ENCODE results near the gene KLHL14.

Gene KLHL14

DNA sequence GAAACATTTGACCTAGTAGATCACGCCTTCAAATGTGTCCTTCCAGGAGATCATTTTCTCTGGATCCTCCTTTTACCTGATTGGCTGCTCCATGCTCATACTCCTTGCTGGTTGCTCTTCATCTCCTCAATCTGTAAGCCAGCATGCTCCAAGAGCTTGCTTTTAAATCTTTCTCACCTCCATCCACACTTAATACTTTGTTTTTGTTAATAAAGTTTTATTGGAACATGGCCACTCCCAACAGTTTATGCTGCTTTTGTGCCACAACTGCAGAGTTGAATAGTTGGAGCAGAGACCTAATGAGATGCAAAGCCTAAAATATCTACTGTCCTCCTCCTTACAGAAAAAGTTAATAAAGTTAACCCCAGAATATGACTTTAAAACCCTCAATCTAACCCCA, 60.0 kb downstream of the KLHL14 start:
- Mint-ChIP-seq H3K27me3 (no peaks in the 10 kb centered on the region), H3K9me3 (no peaks in the 10 kb centered on the region), H3K4me1 (ENCODE audit: low read depth) (peaks cover 3% of the 10 kb centered on the region), H3K4me3 (no peak overlapping the region), H3K36me3 (ENCODE audit: low read depth) (no peaks in the 10 kb centered on the region), H3K27ac (no peak overlapping the region)

DNA sequence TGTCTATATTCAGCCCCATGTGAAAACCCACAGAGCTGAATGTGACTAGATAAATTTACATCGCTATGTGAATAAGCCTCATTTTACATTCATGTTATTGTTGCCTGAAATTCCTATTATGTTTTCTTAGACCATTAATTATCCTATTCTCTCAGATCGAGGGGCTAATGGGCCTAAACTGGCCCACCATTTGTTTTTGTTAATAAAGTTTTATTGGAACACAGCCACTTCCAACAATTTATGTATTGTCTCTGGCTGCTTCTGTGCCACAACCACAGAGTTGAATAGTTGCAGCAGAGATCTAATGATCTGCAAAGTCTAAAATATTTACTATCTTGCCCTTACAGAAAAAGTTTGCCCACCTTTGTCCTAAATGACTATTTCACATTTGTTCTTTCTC, 61.0 kb downstream of the KLHL14 start:
- Mint-ChIP-seq H3K4me3 (no peak overlapping the region), H3K36me3 (ENCODE audit: low read depth) (no peaks in the 10 kb centered on the region), H3K4me1 (ENCODE audit: low read depth) (peaks cover 3% of the 10 kb centered on the region), H3K27ac (no peak overlapping the region), H3K27me3 (no peaks in the 10 kb centered on the region), H3K9me3 (no peaks in the 10 kb centered on the region)

DNA sequence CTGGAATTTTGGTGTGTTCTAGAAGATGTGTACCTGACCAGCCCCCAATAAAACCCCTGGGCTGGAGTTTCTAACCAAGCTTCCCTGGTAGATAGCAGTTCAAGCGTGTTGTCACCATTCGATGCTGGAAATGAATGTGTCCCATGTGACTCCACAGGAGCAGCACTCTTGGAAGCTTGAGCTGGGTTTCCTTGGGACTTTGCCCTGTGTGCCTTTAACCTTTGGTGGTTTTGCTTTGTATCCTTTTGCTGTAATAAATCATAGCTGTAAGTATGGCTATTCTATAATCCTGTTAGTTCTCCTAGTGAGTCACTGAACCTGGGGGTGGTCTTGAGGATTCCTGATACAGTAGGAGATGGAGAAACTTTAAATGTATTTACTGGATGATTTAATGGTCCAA, 65.2 kb downstream of the KLHL14 start:
- Mint-ChIP-seq H3K4me3 (no peak overlapping the region), H3K9me3 (no peaks in the 10 kb centered on the region), H3K36me3 (ENCODE audit: low read depth) (no peaks in the 10 kb centered on the region), H3K4me1 (ENCODE audit: low read depth) (no peaks in the 10 kb centered on the region), H3K27me3 (no peaks in the 10 kb centered on the region), H3K27ac (no peak overlapping the region)

DNA sequence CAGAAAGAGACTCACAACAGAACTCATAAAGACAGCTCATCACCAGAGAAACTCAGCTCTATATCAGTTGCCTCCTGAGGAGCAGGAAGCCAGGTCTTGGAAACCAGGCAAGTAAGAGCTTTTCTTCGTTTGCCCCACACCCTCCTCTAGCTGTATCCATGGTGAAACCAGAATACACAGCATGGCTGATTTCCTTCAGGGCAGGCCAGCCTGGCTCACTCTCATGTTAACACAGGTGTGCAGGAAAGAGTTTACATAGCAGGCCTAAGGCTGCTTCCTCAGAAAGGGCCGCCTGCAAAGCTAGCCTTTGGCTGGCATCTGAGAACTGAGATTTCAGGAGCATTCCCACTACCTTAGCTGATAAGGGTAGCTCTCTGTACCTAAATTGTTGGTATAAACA, 65.7 kb downstream of the KLHL14 start:
- no peaks in the 10 kb centered on the region for H3K27me3 Mint-ChIP-seq
- no peaks in the 10 kb centered on the region for H3K36me3 Mint-ChIP-seq (ENCODE audit: low read depth)
- no peak overlapping the region for H3K4me3 Mint-ChIP-seq
- no peaks in the 10 kb centered on the region for H3K9me3 Mint-ChIP-seq
- H3K27ac Mint-ChIP-seq: no peak overlapping the region
- no peaks in the 10 kb centered on the region for H3K4me1 Mint-ChIP-seq (ENCODE audit: low read depth)

DNA sequence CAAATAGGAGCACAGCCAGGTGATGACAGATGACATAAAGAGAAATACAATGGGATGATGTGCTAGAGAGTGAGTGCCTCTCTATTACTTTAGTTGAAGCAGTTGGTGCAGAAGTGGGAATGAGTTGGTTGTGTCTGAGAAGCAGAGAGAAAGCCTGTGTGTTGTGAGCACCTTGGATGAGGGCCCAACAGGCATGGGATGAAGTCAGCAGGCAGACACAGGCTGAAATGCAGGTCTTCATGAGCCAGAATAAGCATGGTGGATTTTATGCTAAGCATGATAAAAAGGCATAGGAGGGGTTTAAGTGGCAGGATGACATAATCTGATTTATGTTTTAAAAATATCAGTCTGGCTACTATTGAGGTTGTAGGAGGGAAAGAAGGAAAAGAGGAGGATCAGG, 71.5 kb downstream of the KLHL14 start:
- Mint-ChIP-seq H3K27me3 (no peaks in the 10 kb centered on the region), H3K36me3 (ENCODE audit: low read depth) (no peaks in the 10 kb centered on the region), H3K4me1 (ENCODE audit: low read depth) (no peaks in the 10 kb centered on the region), H3K9me3 (no peaks in the 10 kb centered on the region), H3K4me3 (no peak overlapping the region), H3K27ac (no peak overlapping the region)

DNA sequence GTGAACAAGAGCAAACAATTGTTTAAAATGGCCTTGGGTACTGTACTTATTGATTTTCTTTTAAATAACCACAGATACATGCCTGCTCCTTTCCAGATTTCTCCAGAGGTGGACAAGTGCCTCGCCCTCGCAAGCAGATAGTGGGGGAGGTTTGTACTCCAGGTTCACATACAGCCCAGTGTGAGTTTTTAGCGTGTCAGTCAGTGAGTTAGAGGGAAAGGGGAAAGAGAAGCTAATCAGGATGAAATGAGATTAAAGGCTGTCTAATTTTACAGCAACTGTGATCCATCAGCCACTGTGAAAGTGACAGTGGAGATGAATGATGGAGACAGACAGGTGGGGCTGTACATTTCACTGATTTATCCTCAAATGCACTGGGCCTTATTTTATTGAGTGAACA, 74.7 kb downstream of the KLHL14 start:
- no peak overlapping the region for H3K27ac Mint-ChIP-seq
- no peak overlapping the region for H3K4me3 Mint-ChIP-seq
- H3K36me3 Mint-ChIP-seq (ENCODE audit: low read depth): no peaks in the 10 kb centered on the region
- H3K9me3 Mint-ChIP-seq: no peaks in the 10 kb centered on the region
- no peaks in the 10 kb centered on the region for H3K4me1 Mint-ChIP-seq (ENCODE audit: low read depth)
- no peaks in the 10 kb centered on the region for H3K27me3 Mint-ChIP-seq

DNA sequence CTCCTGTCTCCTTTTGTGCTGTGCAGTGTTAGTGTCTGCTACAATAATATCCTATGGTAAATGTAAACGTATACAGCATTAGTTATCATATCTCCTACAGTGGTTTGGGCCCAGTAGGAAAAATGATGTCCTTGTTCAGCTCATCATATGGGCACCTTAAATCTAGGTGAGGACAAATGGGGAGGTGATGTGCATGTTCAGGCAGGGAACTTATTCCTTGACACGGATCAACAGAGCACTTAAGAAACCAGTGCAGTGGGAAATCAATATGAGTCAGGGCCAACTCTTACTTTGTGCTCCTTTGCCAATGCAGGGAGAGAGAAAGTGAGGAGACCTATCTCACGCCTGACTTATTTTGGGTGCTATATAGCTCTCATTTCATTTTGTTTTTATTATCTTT, 76.4 kb downstream of the KLHL14 start:
- Mint-ChIP-seq H3K27ac (no peak overlapping the region), H3K27me3 (no peaks in the 10 kb centered on the region), H3K4me3 (no peak overlapping the region), H3K36me3 (ENCODE audit: low read depth) (no peaks in the 10 kb centered on the region), H3K4me1 (ENCODE audit: low read depth) (no peaks in the 10 kb centered on the region), H3K9me3 (no peaks in the 10 kb centered on the region)

DNA sequence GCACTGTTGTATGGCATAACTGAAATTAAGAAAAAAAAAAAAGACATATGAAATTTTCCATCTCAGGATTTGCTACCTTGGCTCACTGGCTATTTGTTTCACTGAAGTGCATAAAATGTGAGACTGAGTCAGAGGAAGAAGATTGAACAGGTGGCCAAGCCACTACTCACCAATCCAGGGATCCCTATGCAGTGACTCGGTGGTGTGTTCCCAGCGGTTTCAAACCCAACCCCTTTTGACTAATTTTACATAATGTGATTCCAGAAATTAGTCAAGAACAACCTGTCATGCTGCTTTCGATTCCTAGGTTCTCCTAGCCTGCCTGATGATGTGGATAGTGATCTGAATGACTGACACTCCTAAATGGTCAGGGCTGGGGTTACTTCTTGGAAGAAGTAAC, 77.3 kb downstream of the KLHL14 start:
- no peaks in the 10 kb centered on the region for H3K9me3 Mint-ChIP-seq
- H3K36me3 Mint-ChIP-seq (ENCODE audit: low read depth): no peaks in the 10 kb centered on the region
- H3K27me3 Mint-ChIP-seq: no peaks in the 10 kb centered on the region
- H3K27ac Mint-ChIP-seq: no peak overlapping the region
- no peak overlapping the region for H3K4me3 Mint-ChIP-seq
- H3K4me1 Mint-ChIP-seq (ENCODE audit: low read depth): no peaks in the 10 kb centered on the region

DNA sequence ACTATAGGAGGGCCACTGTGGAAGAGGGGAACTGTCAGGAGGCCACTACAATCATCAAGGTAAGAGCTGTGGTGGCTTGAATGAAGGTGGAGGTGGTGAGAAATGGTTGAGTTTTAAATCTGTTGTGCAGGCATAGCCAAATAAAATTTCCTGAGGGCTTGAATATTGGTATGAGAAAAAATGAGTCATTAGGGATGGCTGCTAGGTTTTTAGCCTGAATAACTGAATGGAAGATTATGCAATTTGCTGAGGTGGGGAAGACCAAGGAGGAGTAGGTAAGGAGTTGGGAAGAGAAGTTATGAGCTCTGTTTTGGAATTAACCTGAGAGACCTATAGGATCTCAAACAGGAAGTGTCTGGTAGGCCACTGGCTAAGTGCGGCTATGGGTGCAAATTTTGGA, 84.0 kb downstream of the KLHL14 start:
- no peak overlapping the region for H3K4me3 Mint-ChIP-seq
- H3K27me3 Mint-ChIP-seq: no peaks in the 10 kb centered on the region
- H3K27ac Mint-ChIP-seq: no peak overlapping the region
- H3K4me1 Mint-ChIP-seq (ENCODE audit: low read depth): no peaks in the 10 kb centered on the region
- no peaks in the 10 kb centered on the region for H3K9me3 Mint-ChIP-seq
- H3K36me3 Mint-ChIP-seq (ENCODE audit: low read depth): no peaks in the 10 kb centered on the region

DNA sequence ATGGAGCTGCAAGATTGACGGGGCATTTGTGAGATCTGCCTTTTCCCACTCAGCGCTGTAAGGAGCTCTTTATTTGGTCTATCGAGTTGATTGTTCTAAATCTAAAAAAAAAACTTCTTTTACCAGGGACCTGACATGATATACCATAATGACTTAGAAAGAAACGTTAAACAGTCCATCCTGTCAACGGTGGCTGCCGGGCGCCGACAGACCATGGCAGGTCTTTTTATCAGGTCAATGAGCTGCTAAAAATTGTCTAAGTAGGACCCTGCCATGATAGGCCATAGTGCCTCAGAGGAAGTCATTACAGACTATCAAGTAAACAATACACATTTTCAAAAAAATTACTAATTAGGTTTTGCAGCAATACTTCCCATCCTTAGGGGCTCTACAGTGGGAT, 87.9 kb downstream of the KLHL14 start:
- no peaks in the 10 kb centered on the region for H3K27me3 Mint-ChIP-seq
- no peaks in the 10 kb centered on the region for H3K9me3 Mint-ChIP-seq

DNA sequence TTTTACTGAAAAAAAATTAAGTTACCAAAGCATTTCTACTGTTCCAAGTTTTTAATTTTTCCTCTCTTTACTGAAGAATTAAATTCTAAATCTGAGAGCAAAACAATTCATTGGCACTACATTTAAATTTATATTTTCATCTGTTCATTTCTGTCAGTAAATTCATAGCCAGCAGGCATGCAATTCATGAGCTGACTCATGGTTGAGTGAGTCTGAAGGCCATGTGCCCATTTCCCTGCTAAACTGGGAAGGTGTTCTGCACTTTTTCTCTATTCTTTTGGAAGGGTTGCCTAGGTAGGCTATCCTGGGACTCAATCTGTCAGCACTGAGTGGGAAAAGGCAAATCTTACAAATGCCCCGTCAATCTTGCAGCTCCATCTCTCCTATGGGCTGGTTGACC, 88.7 kb downstream of the KLHL14 start:
- H3K4me3 Mint-ChIP-seq: no peak overlapping the region
- no peaks in the 10 kb centered on the region for H3K27me3 Mint-ChIP-seq
- H3K9me3 Mint-ChIP-seq: no peaks in the 10 kb centered on the region
- no peak overlapping the region for H3K27ac Mint-ChIP-seq
- H3K36me3 Mint-ChIP-seq (ENCODE audit: low read depth): no peaks in the 10 kb centered on the region
- no peaks in the 10 kb centered on the region for H3K4me1 Mint-ChIP-seq (ENCODE audit: low read depth)

More for the DNA sequence above, 87.9 kb downstream of the KLHL14 start:
- Mint-ChIP-seq H3K4me1 (ENCODE audit: low read depth) (no peaks in the 10 kb centered on the region), H3K27ac (no peak overlapping the region), H3K36me3 (ENCODE audit: low read depth) (no peaks in the 10 kb centered on the region), H3K4me3 (no peak overlapping the region)

DNA sequence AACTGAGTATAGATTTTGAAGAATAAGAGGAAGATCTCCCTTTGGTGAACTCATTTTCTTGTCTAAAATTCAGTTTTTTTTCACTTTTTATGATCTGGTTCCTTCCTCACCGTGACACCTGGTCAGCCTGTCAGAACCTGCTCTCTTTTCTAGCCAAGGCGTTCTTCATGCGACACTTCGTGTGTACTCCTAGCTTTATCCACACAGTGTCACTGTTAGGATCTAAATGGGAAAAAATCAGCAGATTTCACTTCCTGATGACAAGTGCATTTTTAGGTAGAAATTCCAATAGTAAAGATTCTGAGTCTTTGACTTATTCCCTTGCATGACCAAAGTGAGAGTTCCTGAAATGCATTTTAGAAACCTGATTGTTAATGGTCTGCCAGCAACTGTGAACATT, 89.8 kb downstream of the KLHL14 start:
- no peak overlapping the region for H3K4me3 Mint-ChIP-seq
- no peak overlapping the region for H3K27ac Mint-ChIP-seq
- H3K36me3 Mint-ChIP-seq (ENCODE audit: low read depth): no peaks in the 10 kb centered on the region
- H3K9me3 Mint-ChIP-seq: no peaks in the 10 kb centered on the region
- H3K4me1 Mint-ChIP-seq (ENCODE audit: low read depth): no peaks in the 10 kb centered on the region
- H3K27me3 Mint-ChIP-seq: no peaks in the 10 kb centered on the region

DNA sequence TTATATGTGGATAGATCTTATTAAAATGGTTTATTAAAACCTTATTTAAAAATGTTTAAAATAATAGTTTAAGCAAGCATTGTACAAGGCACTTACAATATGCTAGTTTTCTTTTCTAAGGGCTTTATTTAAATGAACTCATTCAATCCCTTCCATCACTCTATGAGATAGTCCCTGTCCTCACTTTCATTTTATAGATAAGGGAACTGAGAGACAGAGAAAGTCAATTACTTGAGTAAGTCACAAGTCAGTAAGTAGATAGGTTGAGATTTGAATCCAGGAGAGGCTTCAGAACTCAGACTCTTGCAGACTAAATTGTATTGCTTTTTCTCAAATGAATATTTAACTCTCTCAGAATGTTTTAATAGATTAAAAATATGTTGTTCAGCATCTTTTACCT, 95.2 kb downstream of the KLHL14 start:
- H3K4me3 Mint-ChIP-seq: no peak overlapping the region
- no peak overlapping the region for H3K27ac Mint-ChIP-seq
- peaks cover 2% of the 10 kb centered on the region for H3K27me3 Mint-ChIP-seq
- H3K4me1 Mint-ChIP-seq (ENCODE audit: low read depth): no peaks in the 10 kb centered on the region
- no peaks in the 10 kb centered on the region for H3K36me3 Mint-ChIP-seq (ENCODE audit: low read depth)
- no peaks in the 10 kb centered on the region for H3K9me3 Mint-ChIP-seq

DNA sequence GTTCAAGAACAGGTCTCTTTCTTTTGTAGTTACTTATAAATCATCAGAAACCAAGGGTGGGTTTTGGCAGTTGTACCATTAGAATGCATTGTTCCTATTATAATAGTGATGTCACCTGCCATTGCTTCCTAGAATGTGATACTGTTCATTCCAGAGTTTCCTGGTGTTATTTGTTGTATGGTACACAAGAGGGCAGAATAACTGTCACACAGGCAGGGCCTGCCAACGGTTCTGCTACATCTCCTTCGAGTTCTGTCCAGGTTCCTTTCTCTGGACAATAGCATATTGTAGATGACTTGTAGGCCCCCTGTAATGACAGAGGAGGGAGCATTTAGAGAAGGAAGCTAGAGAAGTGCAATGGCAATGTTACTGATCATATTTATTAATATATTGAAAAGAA, 98.3 kb downstream of the KLHL14 start:
- Mint-ChIP-seq H3K4me1 (ENCODE audit: low read depth) (no peaks in the 10 kb centered on the region), H3K36me3 (ENCODE audit: low read depth) (no peaks in the 10 kb centered on the region), H3K9me3 (no peaks in the 10 kb centered on the region), H3K27ac (no peak overlapping the region), H3K4me3 (no peak overlapping the region), H3K27me3 (peaks cover 2% of the 10 kb centered on the region)

DNA sequence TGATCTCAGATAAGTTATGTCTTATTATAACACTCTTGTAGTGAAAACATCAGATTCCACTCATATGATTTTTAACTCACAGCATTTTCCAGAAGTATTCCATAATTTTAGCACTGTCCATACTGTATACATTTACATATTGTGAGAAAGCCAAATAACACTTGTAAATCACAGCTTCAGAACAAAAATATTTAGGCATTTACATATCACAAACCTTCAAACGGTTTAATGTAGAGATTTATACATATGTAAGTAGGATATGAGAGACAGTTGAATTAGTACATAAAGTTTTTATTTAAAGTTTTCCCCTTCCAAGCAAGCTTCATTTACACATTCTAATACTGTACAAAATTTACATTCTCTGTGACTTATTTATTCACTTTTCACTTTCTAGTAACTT, 100.4 kb downstream of the KLHL14 start:
- H3K4me1 Mint-ChIP-seq (ENCODE audit: low read depth): no peaks in the 10 kb centered on the region
- no peak overlapping the region for H3K4me3 Mint-ChIP-seq
- no peak overlapping the region for H3K27ac Mint-ChIP-seq
- no peaks in the 10 kb centered on the region for H3K9me3 Mint-ChIP-seq
- peaks cover 2% of the 10 kb centered on the region for H3K27me3 Mint-ChIP-seq
- H3K36me3 Mint-ChIP-seq (ENCODE audit: low read depth): no peaks in the 10 kb centered on the region

DNA sequence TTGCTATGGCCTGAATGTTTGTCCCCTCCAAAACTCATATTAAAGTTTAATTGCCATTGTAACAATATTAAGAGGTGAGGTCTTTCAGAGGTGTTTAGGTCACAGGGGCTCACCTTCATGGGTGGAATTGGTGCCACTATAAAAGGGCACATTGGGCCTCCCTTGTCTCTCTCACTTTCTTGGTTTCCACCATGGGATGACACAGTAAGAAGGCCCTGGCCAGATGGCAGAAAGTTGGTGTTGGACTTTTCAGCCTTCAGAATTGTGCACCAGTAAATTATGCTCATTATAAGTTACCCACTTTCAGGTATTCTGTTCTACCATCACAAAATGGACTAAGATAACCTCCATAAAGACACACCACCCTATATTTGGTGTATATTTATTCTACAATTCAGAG, 102.1 kb downstream of the KLHL14 start:
- no peaks in the 10 kb centered on the region for H3K9me3 Mint-ChIP-seq
- no peak overlapping the region for H3K27ac Mint-ChIP-seq
- no peak overlapping the region for H3K4me3 Mint-ChIP-seq
- no peaks in the 10 kb centered on the region for H3K36me3 Mint-ChIP-seq (ENCODE audit: low read depth)
- H3K4me1 Mint-ChIP-seq (ENCODE audit: low read depth): no peaks in the 10 kb centered on the region
- no peaks in the 10 kb centered on the region for H3K27me3 Mint-ChIP-seq
